ENCODE results near the gene AMD1. TPM values are rescaled to one million over a fixed set of nuclear protein-coding genes. Genes with fewer than 3 reads are reported as not detected.

AMD1 gene
- polyA plus RNA-seq, 4 donors, result 77.8 to 88.7 (median 79.3) TPM

- DNase-seq (ENCODE audit: low read depth in 4 of 4, low spot score in 3 of 4), result no peak
These were observed 59.9 kb downstream of the AMD1 start for GRCh38 chr6:110934381-110934898.

GRCh38 chr6:110935171-110935570, 60.6 kb downstream of the AMD1 start:
- no peak for DNase-seq (ENCODE audit: low read depth in 4 of 4, low spot score in 3 of 4)

GRCh38 chr6:110938171-110938570, 63.6 kb downstream of the AMD1 start:
- DNase-seq (ENCODE audit: low read depth in 4 of 4, low spot score in 3 of 4), result no peak

GRCh38 chr6:110939429-110940200, 65.0 kb downstream of the AMD1 start:
- no peak for DNase-seq (ENCODE audit: low read depth in 4 of 4, low spot score in 3 of 4)

- no peak for DNase-seq (ENCODE audit: low read depth in 4 of 4, low spot score in 3 of 4)
These were observed 70.1 kb downstream of the AMD1 start for GRCh38 chr6:110944681-110945151.

Other genes with a start within 250 kb of the AMD1 start
- gene CDK19, start 59.3 kb upstream of the AMD1 start, polyA plus RNA-seq (ENCODE audit: insufficient read length in 4 of 4), result 10 to 100 TPM; 31.3 to 48.7 (median 45.4) TPM
- gene GTF3C6, start 83.9 kb downstream of the AMD1 start, polyA plus RNA-seq (ENCODE audit: insufficient read length in 4 of 4), result 100 to 1,000 TPM in 2 of 4 donors, 10 to 100 TPM in 2; 72.8 to 118 (median 94.2) TPM
- 10 to 100 TPM; 32.2 to 42.6 (median 36.1) TPM for gene RPF2, start 107.3 kb downstream of the AMD1 start, polyA plus RNA-seq (ENCODE audit: insufficient read length in 4 of 4)
- 10 to 100 TPM in 3 of 4 donors, 1 to 10 TPM in 1; 1.1 to 29.2 (median 24.5) TPM for gene SLC16A10, start 212.7 kb downstream of the AMD1 start, polyA plus RNA-seq (ENCODE audit: insufficient read length in 4 of 4)

Data from left renal pelvis (tissue), 4 donors.